ENCODE results near the gene ADAMTS10. TPM values are rescaled to one million over a fixed set of nuclear protein-coding genes. Genes with fewer than 3 reads are reported as not detected.
A peak's percentile ranks its signal among the peaks of the same experiment; 100 is the strongest.

ADAMTS10 gene
- 10 to 100 TPM in 3 of 4 donors, 1 to 10 TPM in 1; 5.2 to 62.8 (median 20.7) TPM for total RNA-seq

- Histone ChIP-seq H3K27me3 (peaks cover 7% of the 10 kb centered on the region), H3K27ac (peak within 1 kb of the TSS; percentile 64 to 83 (median 73)), H3K4me1 (peaks cover 0 to 24% (median 14%) of the 10 kb centered on the region in 4 donors), H3K9me3 (no peaks in the 10 kb centered on the region), H3K36me3 (no peaks in the 10 kb centered on the region), H3K4me3 (peak within 1 kb of the TSS; percentile 30 to 54 (median 42))
- intact Hi-C loops (cut with DNase I; ENCODE audit: low total_unique reads) (no loop called here), in situ Hi-C loops (cut with MboI; ENCODE audit: low pct_ligation_motif_present in 1 of 4, low pct_unique_long_range_greater_than_20kb in 1 of 4, low sequenced_read_pairs in 3 of 4) (no loop called here)
- TF ChIP-seq CTCF (IDR thresholded peaks at IDR 0.05): no peak
- no peak for TF ChIP-seq POLR2A (IDR thresholded peaks at IDR 0.05)
- TF ChIP-seq EP300 (IDR thresholded peaks at IDR 0.05; ENCODE audit: low read depth): no peak
- TF ChIP-seq POLR2AphosphoS5 (IDR thresholded peaks at IDR 0.05): no peak
- 0% methylated on average over 36 of the region's 74 CpGs; no CpG with 5 or more reads in 1 of the 2 donors for WGBS, 2 donors (ENCODE audit: low coverage in 1 of 2)
- DNase-seq: peak; percentile 18
Observed at GRCh38 chr19:8610041-8610935, at the start of gene ADAMTS10. Gene ADAMTS10, minus strand, starts transcription at chr19:8610715. Its CDS starts 5,005 bp downstream, at chr19:8605710.

GRCh38 chr19:8659905-8660304 lies 49.4 kb upstream of the ADAMTS10 start:
- Histone ChIP-seq H3K36me3 (no peaks in the 10 kb centered on the region), H3K4me3 (no peak overlapping the region), H3K27ac (no peak overlapping the region), H3K9me3 (no peaks in the 10 kb centered on the region), H3K4me1 (peaks cover 0 to 2% (median 0%) of the 10 kb centered on the region in 4 donors), H3K27me3 (peaks cover 10% of the 10 kb centered on the region)
- intact Hi-C loops (cut with DNase I; ENCODE audit: low total_unique reads) (loop anchor here (5.0 to 10.0 kb wide), 2 partner anchors 422 to 1595 kb away; partner anchors contain the start of gene ZNF557), in situ Hi-C loops (cut with MboI; ENCODE audit: low pct_ligation_motif_present in 1 of 4, low pct_unique_long_range_greater_than_20kb in 1 of 4, low sequenced_read_pairs in 3 of 4) (loop anchor here (10.0 to 25.0 kb wide), 2 partner anchors 415 to 427 kb away; partner anchors contain the start of gene OR1M1 (in 3 of the 4))
- no peak for TF ChIP-seq POLR2A (IDR thresholded peaks at IDR 0.05)
- no peak for TF ChIP-seq POLR2AphosphoS5 (IDR thresholded peaks at IDR 0.05)
- TF ChIP-seq EP300 (IDR thresholded peaks at IDR 0.05; ENCODE audit: low read depth): no peak
- TF ChIP-seq CTCF (IDR thresholded peaks at IDR 0.05): no peak
- WGBS, 2 donors (ENCODE audit: low coverage in 1 of 2): 69% methylated on average over 7 of the region's 7 CpGs; no CpG with 5 or more reads in 1 of the 2 donors
- DNase-seq: no peak

- in situ Hi-C loops (cut with MboI; ENCODE audit: low pct_ligation_motif_present in 1 of 4, low pct_unique_long_range_greater_than_20kb in 1 of 4, low sequenced_read_pairs in 3 of 4): loop anchor here (10.0 to 25.0 kb wide), 2 partner anchors 417 to 429 kb away; partner anchors contain the start of gene OR1M1 (in 3 of the 4)
- 76% methylated on average over 5 of the region's 5 CpGs; no CpG with 5 or more reads in 1 of the 2 donors for WGBS, 2 donors (ENCODE audit: low coverage in 1 of 2)
Observed at GRCh38 chr19:8657869-8658268, 47.4 kb upstream of the ADAMTS10 start.

More at GRCh38 chr19:8657869-8658268, 47.4 kb upstream of the ADAMTS10 start:
- TF ChIP-seq POLR2AphosphoS5 (IDR thresholded peaks at IDR 0.05) (no peak), POLR2A (IDR thresholded peaks at IDR 0.05) (no peak), CTCF (IDR thresholded peaks at IDR 0.05) (no peak), EP300 (IDR thresholded peaks at IDR 0.05; ENCODE audit: low read depth) (no peak)
- no peak for DNase-seq
- Histone ChIP-seq H3K4me1 (peaks cover 0 to 9% (median 1%) of the 10 kb centered on the region in 4 donors), H3K27ac (no peak overlapping the region), H3K27me3 (peaks cover 4% of the 10 kb centered on the region), H3K4me3 (no peak overlapping the region), H3K9me3 (no peaks in the 10 kb centered on the region), H3K36me3 (no peaks in the 10 kb centered on the region)
- intact Hi-C loops (cut with DNase I; ENCODE audit: low total_unique reads): loop anchor here (5.0 to 10.0 kb wide), 2 partner anchors 424 to 1593 kb away; partner anchors contain the start of gene ZNF557
